Right lobe of liver (tissue), 4 donors: ENCODE measurements around the gene CDH2.

Experiments used
- POLR2A ChIP-seq: fragments of 450-650 bp; IDR thresholded peaks from one replicate; pipeline ENCODE4 v1.6.1; 2017; ENCODE audit warnings: antibody characterized with exemption, mild to moderate bottlenecking
- TF ChIP-seq, protein P1 (sequence below), 4 donors: fragments of 200-600 bp in 3 of 4; fragments of 450-650 bp in 1 of 4; IDR thresholded peaks; one replicate each; pipeline versions ENCODE4 v1.5.1 to v1.8.0; 2016 to 2022; ENCODE audit warnings: antibody characterized with exemption in 4 of 4, mild to moderate bottlenecking in 2 of 4
- donor health status: DM: no; HTN: no; CAD: no.
- donor health status: DM: no; HTN: no; CAD: no.
- donor health status: DM: no; HTN: yes; CAD: no.

DNA sequence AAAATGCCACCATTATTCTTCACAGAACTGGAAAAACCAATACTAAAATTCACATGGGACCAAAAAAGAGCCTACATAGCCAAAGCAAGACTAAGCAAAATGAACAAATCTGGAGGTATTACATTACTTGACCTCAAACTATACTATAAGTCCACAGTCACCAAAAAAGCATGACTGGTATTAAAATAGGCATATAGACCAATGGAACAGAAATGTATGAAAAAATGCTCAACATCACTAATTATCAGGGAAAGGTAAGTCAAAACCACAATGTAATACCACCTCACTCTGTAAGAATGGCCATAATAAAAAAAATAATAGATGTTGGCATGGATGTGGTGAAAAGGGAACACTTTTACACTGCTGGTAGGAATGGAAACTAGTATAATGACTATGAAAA lies 158.6 kb downstream of the CDH2 start:
- TF ChIP-seq, protein P1, sequence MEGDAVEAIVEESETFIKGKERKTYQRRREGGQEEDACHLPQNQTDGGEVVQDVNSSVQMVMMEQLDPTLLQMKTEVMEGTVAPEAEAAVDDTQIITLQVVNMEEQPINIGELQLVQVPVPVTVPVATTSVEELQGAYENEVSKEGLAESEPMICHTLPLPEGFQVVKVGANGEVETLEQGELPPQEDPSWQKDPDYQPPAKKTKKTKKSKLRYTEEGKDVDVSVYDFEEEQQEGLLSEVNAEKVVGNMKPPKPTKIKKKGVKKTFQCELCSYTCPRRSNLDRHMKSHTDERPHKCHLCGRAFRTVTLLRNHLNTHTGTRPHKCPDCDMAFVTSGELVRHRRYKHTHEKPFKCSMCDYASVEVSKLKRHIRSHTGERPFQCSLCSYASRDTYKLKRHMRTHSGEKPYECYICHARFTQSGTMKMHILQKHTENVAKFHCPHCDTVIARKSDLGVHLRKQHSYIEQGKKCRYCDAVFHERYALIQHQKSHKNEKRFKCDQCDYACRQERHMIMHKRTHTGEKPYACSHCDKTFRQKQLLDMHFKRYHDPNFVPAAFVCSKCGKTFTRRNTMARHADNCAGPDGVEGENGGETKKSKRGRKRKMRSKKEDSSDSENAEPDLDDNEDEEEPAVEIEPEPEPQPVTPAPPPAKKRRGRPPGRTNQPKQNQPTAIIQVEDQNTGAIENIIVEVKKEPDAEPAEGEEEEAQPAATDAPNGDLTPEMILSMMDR (IDR thresholded peaks at IDR 0.05), result no peak
- no peak for TF ChIP-seq POLR2A
